ENCODE data around the gene PSORS1C2.

GRCh38 chr6:31157513-31158139 lies 18.8 kb upstream of the PSORS1C2 start, which contains the start of gene CCHCR1:
- TF ChIP-seq POLR2A (IDR thresholded peaks at IDR 0.05) (no peak), CTCF (IDR thresholded peaks at IDR 0.05) (no peak)
